Left lung (tissue), 10 donors: ENCODE measurements around the gene FBXL4. TPM values are rescaled to one million over a fixed set of nuclear protein-coding genes. Genes with fewer than 3 reads are reported as not detected.

ENCODE experiments used
- ATAC-seq: fragments of 200-7000 bp; cut with Tn5 transposase; one replicate; pipeline ENCODE4 v1.9.1; 2020; ENCODE audit warnings: moderate library complexity
- DNase-seq, 4 donors: peaks; one replicate each; pipeline ENCODE4 v3.0.0-alpha.2; 2013 to 2020
- H3K27ac ChIP-seq, 2 donors: fragments of 200-600 bp; sonication (generic) in 1 of 2; one replicate each; pipeline versions ENCODE4 v1.5.0 to v1.8.0; 2020 to 2021
- H3K27me3 ChIP-seq, 2 donors: fragments of 200-600 bp; sonication (generic) in 1 of 2; one replicate each; pipeline versions ENCODE4 v1.5.0 to v1.8.0; 2020 to 2021
- H3K36me3 ChIP-seq, 2 donors: fragments of 200-600 bp; sonication (generic) in 1 of 2; one replicate each; pipeline versions ENCODE4 v1.5.0 to v1.8.0; 2020 to 2021
- H3K4me1 ChIP-seq, 2 donors: fragments of 200-600 bp; one replicate each; pipeline ENCODE4 v1.8.0; 2021
- H3K4me3 ChIP-seq, 2 donors: fragments of 200-600 bp; sonication (generic) in 1 of 2; one replicate each; pipeline versions ENCODE4 v1.5.0 to v1.8.0; 2020 to 2021; ENCODE audit warnings: mild to moderate bottlenecking in 1 of 2
- H3K9me3 ChIP-seq, 2 donors: fragments of 200-600 bp; sonication (generic) in 1 of 2; one replicate each; pipeline versions ENCODE4 v1.5.0 to v1.8.0; 2020 to 2021
- intact Hi-C, 2 donors: fragments of 100-400 bp; cut with DNase I; formaldehyde crosslinking; loops; one replicate each; pipeline versions ENCODE4 v1.11.2 to v1.14.2; 2022
- polyA plus RNA-seq, 6 donors: library from polyadenylated mRNA; unstranded; fragments of 120-200 nt; gene quantifications; one replicate each; pipeline ENCODE4 v1.2.1, GENCODE V29; 2013; ENCODE audit not compliant: insufficient read length in 6 of 6
- total RNA-seq, 2 donors: library from RNA; stranded (reverse); fragmentation: NEBNext Ultra II Directional; extraction: Animal tissue kit (Norgen Biotek cat#: 25700); gene quantifications; one replicate each; pipeline ENCODE4 v1.2.1, GENCODE V29; 2021
- TF ChIP-seq, protein P1 (sequence below), 2 donors: fragments of 200-600 bp; sonication (generic) in 1 of 2; IDR thresholded peaks; one replicate each; pipeline versions ENCODE4 v1.5.0 to v1.8.0; 2021; ENCODE audit warnings: antibody characterized with exemption in 2 of 2
- donor health status: DM: no; HTN: yes; CAD: no.
- donor health status: DM: no; HTN: no; CAD: no.

Gene FBXL4
- total and polyA plus RNA-seq, 8 donors = 18.7 to 24.4 (median 21.0) TPM

DNA sequence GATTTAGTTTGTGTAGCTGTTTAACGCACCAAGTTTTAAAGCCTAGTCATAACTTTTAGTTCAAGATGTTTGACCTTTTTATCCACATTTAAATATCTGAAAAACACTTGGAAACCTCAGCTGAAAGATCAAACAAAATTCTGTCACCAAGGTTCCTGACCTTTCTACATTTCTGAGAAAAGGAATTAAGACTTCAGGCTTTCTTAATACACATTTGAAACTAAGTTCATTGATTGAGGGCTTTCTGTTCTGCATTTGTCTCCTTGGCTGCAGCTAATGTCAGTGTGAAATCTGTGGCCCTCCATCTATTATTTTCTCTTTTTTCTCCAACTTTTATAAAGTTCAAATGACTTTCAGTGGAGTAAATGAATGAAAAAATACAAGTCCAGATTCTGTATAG, 22.7 kb upstream of the FBXL4 start:
- Histone ChIP-seq H3K36me3 (no peaks in the 10 kb centered on the region), H3K4me3 (no peak overlapping the region), H3K9me3 (peaks cover 0 to 4% of the 10 kb centered on the region in 2 donors), H3K27me3 (no peaks in the 10 kb centered on the region), H3K27ac (no peak overlapping the region), H3K4me1 (no peaks in the 10 kb centered on the region)
- no peak for ATAC-seq
- no peak for DNase-seq
- TF ChIP-seq, protein P1, sequence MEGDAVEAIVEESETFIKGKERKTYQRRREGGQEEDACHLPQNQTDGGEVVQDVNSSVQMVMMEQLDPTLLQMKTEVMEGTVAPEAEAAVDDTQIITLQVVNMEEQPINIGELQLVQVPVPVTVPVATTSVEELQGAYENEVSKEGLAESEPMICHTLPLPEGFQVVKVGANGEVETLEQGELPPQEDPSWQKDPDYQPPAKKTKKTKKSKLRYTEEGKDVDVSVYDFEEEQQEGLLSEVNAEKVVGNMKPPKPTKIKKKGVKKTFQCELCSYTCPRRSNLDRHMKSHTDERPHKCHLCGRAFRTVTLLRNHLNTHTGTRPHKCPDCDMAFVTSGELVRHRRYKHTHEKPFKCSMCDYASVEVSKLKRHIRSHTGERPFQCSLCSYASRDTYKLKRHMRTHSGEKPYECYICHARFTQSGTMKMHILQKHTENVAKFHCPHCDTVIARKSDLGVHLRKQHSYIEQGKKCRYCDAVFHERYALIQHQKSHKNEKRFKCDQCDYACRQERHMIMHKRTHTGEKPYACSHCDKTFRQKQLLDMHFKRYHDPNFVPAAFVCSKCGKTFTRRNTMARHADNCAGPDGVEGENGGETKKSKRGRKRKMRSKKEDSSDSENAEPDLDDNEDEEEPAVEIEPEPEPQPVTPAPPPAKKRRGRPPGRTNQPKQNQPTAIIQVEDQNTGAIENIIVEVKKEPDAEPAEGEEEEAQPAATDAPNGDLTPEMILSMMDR (IDR thresholded peaks at IDR 0.05) = no peak
- intact Hi-C loops = no loop called here

DNA sequence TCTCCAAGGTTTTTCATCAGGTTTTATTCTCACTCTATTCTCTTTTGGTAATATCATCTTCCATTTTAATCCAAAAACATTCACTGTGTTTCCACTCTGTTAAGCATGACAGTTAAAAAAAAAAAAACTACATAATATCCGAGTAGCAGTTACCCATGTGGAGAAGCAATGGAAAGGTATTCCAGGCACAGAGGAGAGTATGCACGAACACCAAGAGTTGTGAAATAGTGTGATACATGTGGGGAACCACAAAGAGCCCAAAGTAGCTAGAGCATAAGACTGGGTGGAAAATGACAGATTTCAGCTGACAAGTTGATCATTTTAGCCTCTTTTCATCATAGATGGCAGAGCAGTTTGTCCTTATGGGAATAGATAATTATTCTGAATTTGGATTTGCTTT, 19.9 kb upstream of the FBXL4 start:
- Histone ChIP-seq H3K36me3 (no peaks in the 10 kb centered on the region), H3K27me3 (no peaks in the 10 kb centered on the region), H3K27ac (no peak overlapping the region), H3K4me1 (no peaks in the 10 kb centered on the region), H3K9me3 (peaks cover 0 to 4% of the 10 kb centered on the region in 2 donors), H3K4me3 (no peak overlapping the region)
- TF ChIP-seq, protein P1 (IDR thresholded peaks at IDR 0.05) = no peak
- intact Hi-C loops = no loop called here
- ATAC-seq (no peak), DNase-seq (no peak)

DNA sequence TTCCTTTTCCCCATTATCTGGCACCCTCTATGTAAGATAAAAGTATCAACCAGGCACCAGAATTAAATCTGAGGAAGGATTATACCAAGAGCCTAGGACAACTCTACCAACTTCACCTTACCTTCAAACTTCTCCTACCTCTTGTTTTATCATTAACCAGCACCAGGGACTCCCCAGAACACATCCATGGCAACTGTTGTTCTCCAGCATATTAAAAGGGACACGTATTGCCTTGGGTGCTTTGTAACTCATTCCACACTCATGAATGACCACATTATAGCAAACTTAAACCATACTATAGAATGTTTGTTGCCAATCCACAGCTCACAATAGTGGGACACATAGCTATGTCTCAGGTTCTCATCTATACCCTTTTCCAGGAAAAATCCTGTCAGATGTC, 11.9 kb upstream of the FBXL4 start:
- no peak overlapping the region for H3K27ac ChIP-seq
- no peaks in the 10 kb centered on the region for H3K9me3 ChIP-seq
- no peak overlapping the region for H3K4me3 ChIP-seq
- no peaks in the 10 kb centered on the region for H3K27me3 ChIP-seq
- DNase-seq (no peak), ATAC-seq (no peak)
- H3K36me3 ChIP-seq = no peaks in the 10 kb centered on the region
- TF ChIP-seq, protein P1 (IDR thresholded peaks at IDR 0.05) = no peak
- intact Hi-C loops = no loop called here
- no peaks in the 10 kb centered on the region for H3K4me1 ChIP-seq

DNA sequence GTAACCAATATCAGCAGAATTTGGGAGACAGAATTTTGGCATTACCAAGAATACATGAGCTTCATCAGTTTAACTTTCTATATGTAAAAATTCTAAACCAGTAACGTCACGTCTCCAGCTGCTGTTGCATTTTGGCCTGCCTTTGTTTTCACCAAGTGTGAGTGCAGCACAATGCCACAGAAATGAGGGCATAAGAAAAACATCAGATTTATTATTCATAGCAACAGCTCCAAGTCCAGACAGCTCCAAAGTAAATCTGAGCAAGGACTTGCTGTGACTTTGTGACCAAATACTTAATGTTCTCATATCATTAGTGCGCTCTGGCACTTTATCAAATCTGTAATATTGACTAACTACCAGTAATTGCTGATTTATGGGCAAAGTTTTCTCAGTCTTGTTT, 11.0 kb upstream of the FBXL4 start:
- Histone ChIP-seq H3K27me3 (no peaks in the 10 kb centered on the region), H3K4me1 (no peaks in the 10 kb centered on the region), H3K9me3 (no peaks in the 10 kb centered on the region), H3K27ac (no peak overlapping the region), H3K36me3 (no peaks in the 10 kb centered on the region), H3K4me3 (no peak overlapping the region)
- intact Hi-C loops = no loop called here
- DNase-seq = peak in 1 of 4 donors; percentile 25
- TF ChIP-seq, protein P1 (IDR thresholded peaks at IDR 0.05) = no peak
- no peak for ATAC-seq

DNA sequence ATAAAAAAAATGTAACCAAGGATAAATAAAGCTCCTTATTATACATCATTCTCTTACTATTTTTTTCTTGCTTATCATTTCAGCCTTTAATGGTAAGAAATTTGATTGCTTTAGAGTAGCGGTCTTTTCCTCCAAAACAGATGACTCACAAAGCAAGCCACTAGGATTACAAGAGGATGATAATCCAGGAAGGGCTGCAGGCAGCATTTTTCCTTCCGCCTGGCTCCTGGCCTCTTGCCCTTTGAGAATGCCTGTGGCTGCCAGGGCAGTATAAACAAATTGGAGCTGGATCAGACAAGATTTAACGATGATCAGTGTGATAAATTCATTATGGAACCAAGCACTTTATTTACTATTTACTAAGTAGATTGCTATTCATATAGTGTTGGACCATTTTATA, 9.7 kb upstream of the FBXL4 start:
- no peaks in the 10 kb centered on the region for H3K27me3 ChIP-seq
- H3K4me1 ChIP-seq = no peaks in the 10 kb centered on the region
- no peaks in the 10 kb centered on the region for H3K9me3 ChIP-seq
- ATAC-seq (peak; percentile 36), DNase-seq (peak in 2 of 4 donors; percentile 22 to 48)
- TF ChIP-seq, protein P1 (IDR thresholded peaks at IDR 0.05) = no peak
- no peak overlapping the region for H3K4me3 ChIP-seq
- H3K36me3 ChIP-seq = no peaks in the 10 kb centered on the region
- no peak overlapping the region for H3K27ac ChIP-seq
- intact Hi-C loops = no loop called here
